Neutrophil (primary cell): ENCODE measurements around the gene EXOC3.

ENCODE experiments used
- H3K27ac ChIP-seq: fragments of 200-600 bp; sonication (generic); 2 replicates; pipeline ENCODE4 v1.5.1; 2016; ENCODE audit warnings: mild to moderate bottlenecking, moderate library complexity
- H3K27me3 ChIP-seq: fragments of 200-600 bp; sonication (generic); 2 replicates; pipeline ENCODE4 v1.6.0; 2016; ENCODE audit warnings: mild to moderate bottlenecking
- H3K36me3 ChIP-seq: fragments of 200-600 bp; sonication (generic); 2 replicates; pipeline ENCODE4 v1.5.1; 2017
- H3K4me1 ChIP-seq, 2 experiments: fragments of 200-600 bp in 1 of 2; sonication (generic) in 1 of 2; 1 replicate in 1 of 2; 2 replicates in 1 of 2; pipeline versions ENCODE4 v1.5.1 to v1.6.1; 2013 to 2016; ENCODE audit warnings: low read depth in 1 of 2, low read length in 1 of 2, mild to moderate bottlenecking in 1 of 2, moderate library complexity in 1 of 2; ENCODE audit not compliant: control insufficient read depth in 1 of 2, insufficient read depth in 1 of 2
- H3K4me3 ChIP-seq, 2 experiments: fragments of 200-600 bp in 1 of 2; sonication (generic) in 1 of 2; 1 replicate in 1 of 2; 2 replicates in 1 of 2; pipeline ENCODE4 v1.5.1; 2013 to 2016; ENCODE audit warnings: low read depth in 1 of 2, low read length in 1 of 2, mild to moderate bottlenecking in 1 of 2, moderate library complexity in 1 of 2
- H3K9me3 ChIP-seq: fragments of 200-600 bp; sonication (generic); 2 replicates; pipeline ENCODE4 v1.5.1; 2016
- CTCF ChIP-seq: fragments of 200-600 bp; sonication (generic); IDR thresholded peaks from 2 replicates; pipeline ENCODE4 v1.5.1; 2016; ENCODE audit warnings: antibody characterized with exemption

Gene EXOC3

GRCh38 chr5:510521-510920 lies 67.5 kb downstream of the EXOC3 start:
- Histone ChIP-seq H3K9me3 (no peaks in the 10 kb centered on the region), H3K4me1 (no peaks in the 10 kb centered on the region), H3K27ac (no peak overlapping the region), H3K36me3 (no peaks in the 10 kb centered on the region), H3K4me3 (no peak overlapping the region), H3K27me3 (peaks cover 28% of the 10 kb centered on the region)
- TF ChIP-seq CTCF: no peak

- no peaks in the 10 kb centered on the region for H3K4me1 ChIP-seq
- TF ChIP-seq CTCF: no peak
- peaks cover 34% of the 10 kb centered on the region for H3K27me3 ChIP-seq
- H3K36me3 ChIP-seq: no peaks in the 10 kb centered on the region
- no peak overlapping the region for H3K27ac ChIP-seq
- no peak overlapping the region for H3K4me3 ChIP-seq
- no peaks in the 10 kb centered on the region for H3K9me3 ChIP-seq
Measured at GRCh38 chr5:511476-511875, 68.5 kb downstream of the EXOC3 start.

- no peak for TF ChIP-seq CTCF
- Histone ChIP-seq H3K4me3 (no peak overlapping the region), H3K27ac (no peak overlapping the region), H3K9me3 (no peaks in the 10 kb centered on the region), H3K4me1 (no peaks in the 10 kb centered on the region), H3K27me3 (peaks cover 35% of the 10 kb centered on the region), H3K36me3 (no peaks in the 10 kb centered on the region)
Measured at GRCh38 chr5:513216-514100, 70.5 kb downstream of the EXOC3 start.

- no peaks in the 10 kb centered on the region for H3K36me3 ChIP-seq
- no peak overlapping the region for H3K27ac ChIP-seq
- H3K4me1 ChIP-seq: no peaks in the 10 kb centered on the region
- TF ChIP-seq CTCF: no peak
- H3K27me3 ChIP-seq: peaks cover 39% of the 10 kb centered on the region
- no peaks in the 10 kb centered on the region for H3K9me3 ChIP-seq
- H3K4me3 ChIP-seq: no peak overlapping the region
Measured at GRCh38 chr5:514101-514485, 71.1 kb downstream of the EXOC3 start.

GRCh38 chr5:514673-515072 lies 71.7 kb downstream of the EXOC3 start:
- no peak overlapping the region for H3K4me3 ChIP-seq

More at GRCh38 chr5:514673-515072, 71.7 kb downstream of the EXOC3 start:
- H3K27me3 ChIP-seq: peaks cover 45% of the 10 kb centered on the region
- no peaks in the 10 kb centered on the region for H3K36me3 ChIP-seq
- no peak overlapping the region for H3K27ac ChIP-seq
- no peaks in the 10 kb centered on the region for H3K4me1 ChIP-seq
- no peaks in the 10 kb centered on the region for H3K9me3 ChIP-seq
- no peak for TF ChIP-seq CTCF
